BLaER1 treated with 17β-estradiol and CSF1 and Interleukin-3, amounts not matched to agents 10 nM and 100 nM (cell line): Measurements from ENCODE around the gene NFS1.

Experiments used
- H3K27ac ChIP-seq, 11 experiments: shearing (Covaris generic); formaldehyde crosslinking; 2 replicates each; pipeline ENCODE4 v1.8.1; 2022
- H3K27me3 ChIP-seq, 11 experiments: shearing (Covaris generic); formaldehyde crosslinking; 2 replicates each; pipeline ENCODE4 v1.8.1; 2022
- H3K36me3 ChIP-seq, 11 experiments: shearing (Covaris generic); formaldehyde crosslinking; 2 replicates each; pipeline ENCODE4 v1.8.1; 2022
- H3K4me1 ChIP-seq, 10 experiments: shearing (Covaris generic); formaldehyde crosslinking; 2 replicates each; pipeline ENCODE4 v1.8.1; 2022
- H3K4me2 ChIP-seq, 11 experiments: shearing (Covaris generic); formaldehyde crosslinking; 2 replicates each; pipeline ENCODE4 v1.8.1; 2022
- H3K4me3 ChIP-seq, 10 experiments: shearing (Covaris generic); formaldehyde crosslinking; 2 replicates each; pipeline ENCODE4 v1.8.1; 2022
- H3K9ac ChIP-seq, 11 experiments: shearing (Covaris generic); formaldehyde crosslinking; 2 replicates each; pipeline ENCODE4 v1.8.1; 2022
- H3K9me3 ChIP-seq, 11 experiments: shearing (Covaris generic); formaldehyde crosslinking; replicated peaks in 1 of 11; 2 replicates each; pipeline ENCODE4 v1.8.1; 2022
- H4K20me1 ChIP-seq, 11 experiments: shearing (Covaris generic); formaldehyde crosslinking; 2 replicates each; pipeline ENCODE4 v1.8.1; 2022
- Cebpa-rat ChIP-seq, 11 experiments: shearing (Covaris generic); IDR thresholded peaks; 2 replicates each; pipeline ENCODE4 v1.8.1; 2022

The NFS1 gene

GRCh38 chr20:35702824-35703695 lies 3.9 kb upstream of the NFS1 start:
- peaks cover 79 to 86% (median 81%) of the 10 kb centered on the region in 11 experiments for H4K20me1 ChIP-seq
- H3K4me2 ChIP-seq = no peak overlapping the region
- no peaks in the 10 kb centered on the region for H3K27me3 ChIP-seq
- H3K4me3 ChIP-seq = no peak overlapping the region
- no peak for TF ChIP-seq Cebpa-rat (IDR thresholded peaks at IDR 0.05)
- H3K9ac ChIP-seq = no peak overlapping the region
- 0 out of 22 replicates have a peak overlapping the region, but pooled peaks of 1 of the 11 experiments have one; percentile 13 for H3K27ac ChIP-seq
- H3K9me3 ChIP-seq = no peaks in the 10 kb centered on the region
- peaks cover 67 to 75% (median 72%) of the 10 kb centered on the region in 11 experiments for H3K36me3 ChIP-seq
- H3K4me1 ChIP-seq = peaks cover 16 to 32% (median 21%) of the 10 kb centered on the region in 10 experiments

- Histone ChIP-seq H3K27ac (0 out of 22 replicates have a peak overlapping the region, but pooled peaks of 1 of the 11 experiments have one; percentile 13), H4K20me1 (peaks cover 71 to 78% (median 73%) of the 10 kb centered on the region in 11 experiments), H3K4me2 (no peak overlapping the region), H3K27me3 (no peaks in the 10 kb centered on the region), H3K9me3 (no peaks in the 10 kb centered on the region), H3K9ac (no peak overlapping the region; a peak in 1 of 22 replicates), H3K4me1 (peaks cover 25 to 40% (median 29%) of the 10 kb centered on the region in 10 experiments), H3K36me3 (peaks cover 59 to 67% (median 64%) of the 10 kb centered on the region in 11 experiments), H3K4me3 (no peak overlapping the region)
- TF ChIP-seq Cebpa-rat (IDR thresholded peaks at IDR 0.05) = no peak
Observed at GRCh38 chr20:35702051-35702823, 3.1 kb upstream of the NFS1 start.

GRCh38 chr20:35700625-35701148 lies 1.5 kb upstream of the NFS1 start:
- H3K27me3 ChIP-seq = no peaks in the 10 kb centered on the region
- H3K4me3 ChIP-seq = peak overlapping the region in 9 of 10 experiments; percentile 73 to 94 (median 85); a peak in 15 of 20 replicates
- H3K4me1 ChIP-seq = peaks cover 28 to 46% (median 33%) of the 10 kb centered on the region in 10 experiments
- peak overlapping the region in 2 of 11 experiments; percentile 85 to 88; a peak in 1 of 22 replicates for H3K27ac ChIP-seq
- no peak for TF ChIP-seq Cebpa-rat (IDR thresholded peaks at IDR 0.05)
- H3K36me3 ChIP-seq = peaks cover 48 to 66% (median 57%) of the 10 kb centered on the region in 11 experiments
- peak overlapping the region; percentile 85 to 97 (median 92) for H3K9ac ChIP-seq
- peaks cover 55 to 62% (median 58%) of the 10 kb centered on the region in 11 experiments for H4K20me1 ChIP-seq
- no peaks in the 10 kb centered on the region for H3K9me3 ChIP-seq
- peak overlapping the region; percentile 79 to 98 (median 92) for H3K4me2 ChIP-seq

GRCh38 chr20:35699957-35700624 lies 939 bp upstream of the NFS1 start:
- Histone ChIP-seq H3K9me3 (no peaks in the 10 kb centered on the region), H3K9ac (peak overlapping the region; percentile 85 to 97 (median 92)), H3K4me3 (peak overlapping the region; percentile 73 to 94 (median 82)), H3K36me3 (peaks cover 47 to 66% (median 57%) of the 10 kb centered on the region in 11 experiments), H3K27ac (peak overlapping the region; percentile 77 to 93 (median 88)), H4K20me1 (peaks cover 49 to 56% (median 52%) of the 10 kb centered on the region in 11 experiments), H3K4me2 (peak overlapping the region; percentile 79 to 98 (median 92)), H3K4me1 (peaks cover 28 to 46% (median 33%) of the 10 kb centered on the region in 10 experiments), H3K27me3 (no peaks in the 10 kb centered on the region)
- no peak for TF ChIP-seq Cebpa-rat (IDR thresholded peaks at IDR 0.05)

- Histone ChIP-seq H3K4me2 (peak overlapping the region; percentile 79 to 98 (median 92)), H3K4me1 (peaks cover 28 to 46% (median 33%) of the 10 kb centered on the region in 10 experiments), H3K36me3 (peaks cover 34 to 66% (median 56%) of the 10 kb centered on the region in 11 experiments), H3K27ac (peak overlapping the region; percentile 77 to 93 (median 88); a peak in 21 of 22 replicates), H3K9ac (peak overlapping the region; percentile 85 to 97 (median 92)), H4K20me1 (peaks cover 33 to 41% (median 36%) of the 10 kb centered on the region in 11 experiments; a peak in 21 of 22 replicates), H3K4me3 (peak overlapping the region; percentile 73 to 94 (median 82)), H3K9me3 (no peaks in the 10 kb centered on the region), H3K27me3 (no peaks in the 10 kb centered on the region)
- TF ChIP-seq Cebpa-rat (IDR thresholded peaks at IDR 0.05) = no peak
Observed at GRCh38 chr20:35698298-35699126, 640 bp downstream of the NFS1 start.

- peak overlapping the region; percentile 85 to 97 (median 92); a peak in 21 of 22 replicates for H3K9ac ChIP-seq
Observed at GRCh38 chr20:35697696-35698297, 1.4 kb downstream of the NFS1 start.

GRCh38 chr20:35695978-35696377 lies 3.2 kb downstream of the NFS1 start:
- Histone ChIP-seq H3K27ac (no peak overlapping the region), H3K9me3 (no peaks in the 10 kb centered on the region), H3K4me1 (peaks cover 25 to 31% (median 28%) of the 10 kb centered on the region in 10 experiments), H3K4me2 (no peak overlapping the region), H3K4me3 (no peak overlapping the region), H3K27me3 (no peaks in the 10 kb centered on the region), H3K9ac (no peak overlapping the region), H3K36me3 (peaks cover 24 to 66% (median 53%) of the 10 kb centered on the region in 11 experiments), H4K20me1 (peaks cover 8 to 15% (median 11%) of the 10 kb centered on the region in 11 experiments; a peak in 19 of 22 replicates)
- TF ChIP-seq Cebpa-rat (IDR thresholded peaks at IDR 0.05) = no peak

More at GRCh38 chr20:35697696-35698297, 1.4 kb downstream of the NFS1 start:
- Histone ChIP-seq H3K36me3 (peaks cover 32 to 66% (median 56%) of the 10 kb centered on the region in 11 experiments), H3K4me3 (peak overlapping the region; percentile 73 to 94 (median 82); a peak in 19 of 20 replicates), H3K9me3 (no peaks in the 10 kb centered on the region), H3K27me3 (no peaks in the 10 kb centered on the region), H3K27ac (peak overlapping the region in 4 of 11 experiments; percentile 85 to 92 (median 90); a peak in 2 of 22 replicates), H3K4me2 (peak overlapping the region; percentile 79 to 98 (median 92)), H3K4me1 (peaks cover 28 to 46% (median 33%) of the 10 kb centered on the region in 10 experiments), H4K20me1 (peaks cover 26 to 33% (median 29%) of the 10 kb centered on the region in 11 experiments; a peak in 21 of 22 replicates)
- no peak for TF ChIP-seq Cebpa-rat (IDR thresholded peaks at IDR 0.05)
